Cardiac fibroblast (primary cell): ENCODE results near the gene HERC3.

Experiments
- DNase-seq, 2 donors: peaks; one replicate each; pipeline versions ENCODE4 v3.0.0 to v3.0.0-alpha.2; 2010; ENCODE audit warnings: low read depth in 2 of 2
- H3K4me3 ChIP-seq, 2 donors: replicated peaks in 1 of 2; 1 replicate in 1 of 2; 2 replicates in 1 of 2; pipeline ENCODE4 v1.5.1; 2011; ENCODE audit warnings: low read depth in 2 of 2, low read length in 2 of 2, mild to moderate bottlenecking in 2 of 2, moderate library complexity in 1 of 2
- TF ChIP-seq, protein P1 (sequence below): IDR thresholded peaks from one replicate; pipeline ENCODE4 v1.5.1; 2011; ENCODE audit warnings: low read depth, mild to moderate bottlenecking, low read length, inconsistent platforms

HERC3 gene

GRCh38 chr4:88745175-88745574 lies 152.9 kb downstream of the HERC3 start:
- H3K4me3 ChIP-seq, result no peak overlapping the region
- no peak for DNase-seq
- TF ChIP-seq, protein P1, sequence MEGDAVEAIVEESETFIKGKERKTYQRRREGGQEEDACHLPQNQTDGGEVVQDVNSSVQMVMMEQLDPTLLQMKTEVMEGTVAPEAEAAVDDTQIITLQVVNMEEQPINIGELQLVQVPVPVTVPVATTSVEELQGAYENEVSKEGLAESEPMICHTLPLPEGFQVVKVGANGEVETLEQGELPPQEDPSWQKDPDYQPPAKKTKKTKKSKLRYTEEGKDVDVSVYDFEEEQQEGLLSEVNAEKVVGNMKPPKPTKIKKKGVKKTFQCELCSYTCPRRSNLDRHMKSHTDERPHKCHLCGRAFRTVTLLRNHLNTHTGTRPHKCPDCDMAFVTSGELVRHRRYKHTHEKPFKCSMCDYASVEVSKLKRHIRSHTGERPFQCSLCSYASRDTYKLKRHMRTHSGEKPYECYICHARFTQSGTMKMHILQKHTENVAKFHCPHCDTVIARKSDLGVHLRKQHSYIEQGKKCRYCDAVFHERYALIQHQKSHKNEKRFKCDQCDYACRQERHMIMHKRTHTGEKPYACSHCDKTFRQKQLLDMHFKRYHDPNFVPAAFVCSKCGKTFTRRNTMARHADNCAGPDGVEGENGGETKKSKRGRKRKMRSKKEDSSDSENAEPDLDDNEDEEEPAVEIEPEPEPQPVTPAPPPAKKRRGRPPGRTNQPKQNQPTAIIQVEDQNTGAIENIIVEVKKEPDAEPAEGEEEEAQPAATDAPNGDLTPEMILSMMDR, result no peak

GRCh38 chr4:88745581-88746163 lies 153.4 kb downstream of the HERC3 start:
- DNase-seq, result no peak
- H3K4me3 ChIP-seq, result no peak overlapping the region
- TF ChIP-seq, protein P1, result no peak

- H3K4me3 ChIP-seq, result no peak overlapping the region
- no peak for DNase-seq
- TF ChIP-seq, protein P1, result no peak
These were observed 153.9 kb downstream of the HERC3 start for GRCh38 chr4:88746206-88746605.

DNA sequence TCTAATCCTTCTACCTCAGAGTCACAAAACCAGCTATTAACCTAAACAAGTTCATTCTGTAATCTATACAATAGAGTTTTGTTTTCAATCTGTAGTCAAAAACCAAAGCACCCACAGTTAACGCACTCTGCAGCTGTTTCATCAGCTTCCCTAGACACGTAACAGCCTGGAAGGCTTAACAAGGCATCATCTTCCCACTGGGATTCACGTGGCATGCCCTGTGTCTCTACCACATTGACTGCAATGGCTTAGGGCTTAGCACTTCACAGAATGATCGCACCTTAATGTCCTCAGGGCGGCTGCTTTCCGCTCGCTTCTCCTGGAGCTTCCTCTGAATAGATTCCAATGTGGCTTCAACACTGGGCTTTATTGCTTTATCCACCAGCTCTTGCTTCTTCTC lies 155.1 kb downstream of the HERC3 start:
- TF ChIP-seq, protein P1, result no peak
- H3K4me3 ChIP-seq, result no peak overlapping the region
- no peak for DNase-seq

- no peak for DNase-seq
- H3K4me3 ChIP-seq, result no peak overlapping the region
- TF ChIP-seq, protein P1, result no peak
These were observed 158.1 kb downstream of the HERC3 start for GRCh38 chr4:88750369-88750768.

GRCh38 chr4:88751258-88752075 lies 159.2 kb downstream of the HERC3 start:
- TF ChIP-seq, protein P1, result no peak
- no peak for DNase-seq

More at GRCh38 chr4:88751258-88752075, 159.2 kb downstream of the HERC3 start:
- H3K4me3 ChIP-seq, result no peak overlapping the region
